Iris pigment epithelial cell (primary cell): ENCODE data around the gene NLGN1.
"Not testable (repeated sequence)": the region's sequence is repeated elsewhere in the genome, so short reads cannot be mapped to it uniquely, and the experiment has no call there.

Experiments
- DNase-seq: peaks from one replicate; pipeline ENCODE4 v3.0.0-alpha.2; 2011; ENCODE audit warnings: low read depth

The NLGN1 gene

GRCh38 chr3:174159604-174160003 is 762.1 kb downstream of the NLGN1 start:
- DNase-seq = no peak

GRCh38 chr3:174162550-174162949 is 765.0 kb downstream of the NLGN1 start:
- DNase-seq = peak; percentile 12

GRCh38 chr3:174168026-174168425 is 770.5 kb downstream of the NLGN1 start:
- no peak for DNase-seq

- DNase-seq = no peak
Observed at GRCh38 chr3:174168538-174169254, 771.2 kb downstream of the NLGN1 start.

- no peak for DNase-seq
Observed at GRCh38 chr3:174169736-174170135, 772.2 kb downstream of the NLGN1 start.

GRCh38 chr3:174170248-174170647 is 772.7 kb downstream of the NLGN1 start:
- peak; percentile 7 for DNase-seq

- DNase-seq = no peak
Observed at GRCh38 chr3:174186377-174186989, 788.9 kb downstream of the NLGN1 start.

GRCh38 chr3:174191380-174191779 is 793.8 kb downstream of the NLGN1 start:
- DNase-seq = no peak

GRCh38 chr3:174191895-174192294 is 794.4 kb downstream of the NLGN1 start:
- DNase-seq = no peak

GRCh38 chr3:174192471-174192870 is 794.9 kb downstream of the NLGN1 start:
- DNase-seq = no peak

GRCh38 chr3:174193604-174194003 is 796.1 kb downstream of the NLGN1 start:
- no peak for DNase-seq

- no peak for DNase-seq
Observed at GRCh38 chr3:174197416-174197815, 799.9 kb downstream of the NLGN1 start.

GRCh38 chr3:174198199-174198598 is 800.7 kb downstream of the NLGN1 start:
- DNase-seq = peak; percentile 70

- DNase-seq = no peak
Observed at GRCh38 chr3:174199696-174200095, 802.2 kb downstream of the NLGN1 start.

GRCh38 chr3:174202116-174202515 is 804.6 kb downstream of the NLGN1 start:
- DNase-seq = no peak

GRCh38 chr3:174202561-174202960 is 805.0 kb downstream of the NLGN1 start:
- DNase-seq = peak; percentile 31

- no peak for DNase-seq
Observed at GRCh38 chr3:174204765-174205164, 807.2 kb downstream of the NLGN1 start.

GRCh38 chr3:174206607-174207192 is 809.2 kb downstream of the NLGN1 start:
- DNase-seq = no peak

- DNase-seq = no peak
Observed at GRCh38 chr3:174208161-174208560, 810.6 kb downstream of the NLGN1 start.

GRCh38 chr3:174211896-174212295 is 814.4 kb downstream of the NLGN1 start:
- not testable (repeated sequence) for DNase-seq

- DNase-seq = no peak
Observed at GRCh38 chr3:174215456-174215855, 817.9 kb downstream of the NLGN1 start.

GRCh38 chr3:174216019-174216418 is 818.5 kb downstream of the NLGN1 start:
- DNase-seq = no peak

GRCh38 chr3:174216946-174217718 is 819.6 kb downstream of the NLGN1 start:
- no peak for DNase-seq
